ENCODE measurements around the gene CRTC3.
A peak's percentile ranks its signal among the peaks of the same experiment; 100 is the strongest.
"Not testable (repeated sequence)": the region's sequence is repeated elsewhere in the genome, so short reads cannot be mapped to it uniquely, and the experiment has no call there.

CRTC3 gene

GRCh38 chr15:90650956-90651689 is 121.4 kb downstream of the CRTC3 start:
- DNase-seq (ENCODE audit: low read depth): no peak

- peak; percentile 41 for DNase-seq (ENCODE audit: low read depth)
These were observed 124.8 kb downstream of the CRTC3 start for GRCh38 chr15:90654233-90655136.

GRCh38 chr15:90657520-90658172 is 127.9 kb downstream of the CRTC3 start:
- not testable (repeated sequence) for DNase-seq (ENCODE audit: low read depth)

GRCh38 chr15:90659481-90659880 is 129.8 kb downstream of the CRTC3 start:
- DNase-seq (ENCODE audit: low read depth): no peak

- peak; percentile 96 for DNase-seq (ENCODE audit: low read depth)
These were observed 130.7 kb downstream of the CRTC3 start for GRCh38 chr15:90660195-90660998.

GRCh38 chr15:90660999-90661330 is 131.2 kb downstream of the CRTC3 start:
- DNase-seq (ENCODE audit: low read depth): not testable (repeated sequence)

GRCh38 chr15:90664081-90664461 is 134.3 kb downstream of the CRTC3 start:
- not testable (repeated sequence) for DNase-seq (ENCODE audit: low read depth)

- DNase-seq (ENCODE audit: low read depth): peak; percentile 40
These were observed 135.0 kb downstream of the CRTC3 start for GRCh38 chr15:90664650-90665287.

- peak; percentile 75 for DNase-seq (ENCODE audit: low read depth)
These were observed 135.8 kb downstream of the CRTC3 start for GRCh38 chr15:90665288-90666134.

GRCh38 chr15:90666135-90666909 is 136.6 kb downstream of the CRTC3 start:
- no peak for DNase-seq (ENCODE audit: low read depth)

GRCh38 chr15:90667073-90667754 is 137.5 kb downstream of the CRTC3 start:
- no peak for DNase-seq (ENCODE audit: low read depth)

GRCh38 chr15:90667755-90668345 is 138.1 kb downstream of the CRTC3 start:
- DNase-seq (ENCODE audit: low read depth): not testable (repeated sequence)

GRCh38 chr15:90670631-90671030 is 140.9 kb downstream of the CRTC3 start:
- not testable (repeated sequence) for DNase-seq (ENCODE audit: low read depth)

GRCh38 chr15:90671216-90671615 is 141.5 kb downstream of the CRTC3 start:
- no peak for DNase-seq (ENCODE audit: low read depth)

GRCh38 chr15:90673357-90673756 is 143.6 kb downstream of the CRTC3 start:
- not testable (repeated sequence) for DNase-seq (ENCODE audit: low read depth)

- DNase-seq (ENCODE audit: low read depth): peak; percentile 19
These were observed 144.8 kb downstream of the CRTC3 start for GRCh38 chr15:90674476-90674875.

- DNase-seq (ENCODE audit: low read depth): no peak
These were observed 145.7 kb downstream of the CRTC3 start for GRCh38 chr15:90675464-90675863.

Measured in ELR (cell line).